Measurements from ENCODE around the gene CARNS1.

GRCh38 chr11:67451658-67451976 lies 36.1 kb downstream of the CARNS1 start:
- TF ChIP-seq POLR2AphosphoS5 (IDR thresholded peaks at IDR 0.05) (no peak), CTCF (IDR thresholded peaks at IDR 0.05) (no peak), EP300 (IDR thresholded peaks at IDR 0.05) (no peak), POLR2A (IDR thresholded peaks at IDR 0.05) (no peak)

Measured in stomach (tissue), 4 donors.